ENCODE data around the gene LARGE1. TPM values are rescaled to one million over a fixed set of nuclear protein-coding genes. Genes with fewer than 3 reads are reported as not detected.

The LARGE1 gene
- total RNA-seq, 1 experiment from 2014 or later = 1.5 TPM

- no peak overlapping the region for H2AFZ ChIP-seq (ENCODE audit: low read depth, low read length, poor library complexity, severe bottlenecking)
- no peaks in the 10 kb centered on the region for H3K79me2 ChIP-seq (ENCODE audit: insufficient read depth, low read length)
- intact Hi-C loops (cut with micrococcal nuclease) = no loop called here
- H3K27me3 ChIP-seq (ENCODE audit: insufficient read depth, low read length) = no peaks in the 10 kb centered on the region
- POLR2A ChIA-PET = no interaction called here
- RAD21 ChIA-PET (ENCODE audit: low non-redundant PET in 1 of 2, low total read pairs in 2 of 2, uncharacterized antibody in 2 of 2, unreplicated experiment in 2 of 2) = no interaction called here
- H3K4me3 ChIP-seq (replicated peaks in 1 of 2; ENCODE audit: low read depth in 1 of 2, low read length in 2 of 2) = no peak overlapping the region
- peaks cover 10 to 45% of the 10 kb centered on the region in 2 experiments; a peak in 2 of 4 replicates for H3K9me3 ChIP-seq (ENCODE audit: control insufficient read depth in 1 of 2, insufficient read depth in 1 of 2, low read depth in 1 of 2, low read length in 2 of 2)
- H3K36me3 ChIP-seq (ENCODE audit: control insufficient read depth in 1 of 2, insufficient read depth in 2 of 2, low read length in 2 of 2) = no peaks in the 10 kb centered on the region
- CTCF ChIA-PET = no interaction called here
- H4K20me1 ChIP-seq (ENCODE audit: insufficient read depth) = no peaks in the 10 kb centered on the region
- no peak overlapping the region for H3K4me2 ChIP-seq (ENCODE audit: low read length)
- BruUV-seq (replicated peaks) = no TSS peak
- H3K27ac ChIP-seq (ENCODE audit: low read depth, low read length) = no peak overlapping the region
- ATAC-seq (no peak), DNase-seq (ENCODE audit: low read depth, low spot score) (no peak)
- no peak overlapping the region for H3K9ac ChIP-seq (ENCODE audit: low read length)
- no peaks in the 10 kb centered on the region for H3K9me2 ChIP-seq (ENCODE audit: insufficient read depth)
- TF ChIP-seq MAX (IDR thresholded peaks at IDR 0.05) = no peak
- H3K4me1 ChIP-seq (ENCODE audit: control insufficient read depth in 1 of 2, insufficient read depth in 2 of 2, low read length in 2 of 2) = no peaks in the 10 kb centered on the region
These were observed 81.6 kb downstream of the LARGE1 start for GRCh38 chr22:33838644-33839043.

GRCh38 chr22:33837826-33838225 is 82.5 kb downstream of the LARGE1 start:
- no TSS peak for BruUV-seq (replicated peaks)
- H3K9ac ChIP-seq (ENCODE audit: low read length) = no peak overlapping the region
- ATAC-seq (no peak), DNase-seq (ENCODE audit: low read depth, low spot score) (no peak)
- CTCF ChIA-PET = no interaction called here
- H3K9me2 ChIP-seq (ENCODE audit: insufficient read depth) = no peaks in the 10 kb centered on the region
- H2AFZ ChIP-seq (ENCODE audit: low read depth, low read length, poor library complexity, severe bottlenecking) = no peak overlapping the region
- peaks cover 10 to 45% of the 10 kb centered on the region in 2 experiments; a peak in 2 of 4 replicates for H3K9me3 ChIP-seq (ENCODE audit: control insufficient read depth in 1 of 2, insufficient read depth in 1 of 2, low read depth in 1 of 2, low read length in 2 of 2)
- no peak overlapping the region for H3K4me2 ChIP-seq (ENCODE audit: low read length)
- no peaks in the 10 kb centered on the region for H3K79me2 ChIP-seq (ENCODE audit: insufficient read depth, low read length)
- no peak overlapping the region for H3K27ac ChIP-seq (ENCODE audit: low read depth, low read length)
- H3K4me3 ChIP-seq (replicated peaks in 1 of 2; ENCODE audit: low read depth in 1 of 2, low read length in 2 of 2) = no peak overlapping the region
- intact Hi-C loops (cut with micrococcal nuclease) = no loop called here
- TF ChIP-seq CTCF (IDR thresholded peaks at IDR 0.05 in 2 of 3, conservative IDR thresholded peaks at IDR 0.05 in 1 of 3; ENCODE audit: borderline replicate concordance in 1 of 3, insufficient read depth in 1 of 3, low read depth in 2 of 3, low read length in 2 of 3) (no peak), ZFX (IDR thresholded peaks at IDR 0.05) (no peak), SRF (IDR thresholded peaks at IDR 0.05; ENCODE audit: low read depth) (no peak), SIN3A (IDR thresholded peaks at IDR 0.05; ENCODE audit: low read depth) (no peak), CBX3 (IDR thresholded peaks at IDR 0.05; ENCODE audit: low read depth) (no peak), EZH2 (IDR thresholded peaks at IDR 0.05) (no peak), EGR1 (IDR thresholded peaks at IDR 0.05; ENCODE audit: low read depth) (no peak), CEBPB (IDR thresholded peaks at IDR 0.05; ENCODE audit: low read depth) (no peak), ELF1 (IDR thresholded peaks at IDR 0.05; ENCODE audit: borderline replicate concordance, low read depth) (no peak), JUND (IDR thresholded peaks at IDR 0.05) (no peak), EZH2phosphoT487 (IDR thresholded peaks at IDR 0.05; ENCODE audit: borderline replicate concordance) (no peak), POLR2A (IDR thresholded peaks at IDR 0.05; ENCODE audit: borderline replicate concordance, extremely low read depth, insufficient read depth, insufficient read length) (no peak), TCF7L2 (IDR thresholded peaks at IDR 0.05; ENCODE audit: borderline replicate concordance, extremely low read depth, insufficient read depth, insufficient read length) (no peak)
- RAD21 ChIA-PET (ENCODE audit: low non-redundant PET in 1 of 2, low total read pairs in 2 of 2, uncharacterized antibody in 2 of 2, unreplicated experiment in 2 of 2) = no interaction called here
- H3K4me1 ChIP-seq (ENCODE audit: control insufficient read depth in 1 of 2, insufficient read depth in 2 of 2, low read length in 2 of 2) = no peaks in the 10 kb centered on the region
- no peaks in the 10 kb centered on the region for H3K27me3 ChIP-seq (ENCODE audit: insufficient read depth, low read length)
- H4K20me1 ChIP-seq (ENCODE audit: insufficient read depth) = no peaks in the 10 kb centered on the region
- no peaks in the 10 kb centered on the region for H3K36me3 ChIP-seq (ENCODE audit: control insufficient read depth in 1 of 2, insufficient read depth in 2 of 2, low read length in 2 of 2)
- POLR2A ChIA-PET = no interaction called here
